ENCODE measurements around the gene PANX2.

Gene PANX2

GRCh38 chr22:50184004-50184901, 13.7 kb downstream of the PANX2 start:
- DNase-seq: peak; percentile 73

- no peak for DNase-seq
Observed at GRCh38 chr22:50184902-50185374, 14.4 kb downstream of the PANX2 start.

GRCh38 chr22:50185375-50186087, 15.0 kb downstream of the PANX2 start, which contains the start of gene TRABD:
TRABD (plus strand) TSS chr22:50185913; CDS start chr22:50193061, 7,148 bp downstream.
- peak; percentile 90 for DNase-seq

DNA sequence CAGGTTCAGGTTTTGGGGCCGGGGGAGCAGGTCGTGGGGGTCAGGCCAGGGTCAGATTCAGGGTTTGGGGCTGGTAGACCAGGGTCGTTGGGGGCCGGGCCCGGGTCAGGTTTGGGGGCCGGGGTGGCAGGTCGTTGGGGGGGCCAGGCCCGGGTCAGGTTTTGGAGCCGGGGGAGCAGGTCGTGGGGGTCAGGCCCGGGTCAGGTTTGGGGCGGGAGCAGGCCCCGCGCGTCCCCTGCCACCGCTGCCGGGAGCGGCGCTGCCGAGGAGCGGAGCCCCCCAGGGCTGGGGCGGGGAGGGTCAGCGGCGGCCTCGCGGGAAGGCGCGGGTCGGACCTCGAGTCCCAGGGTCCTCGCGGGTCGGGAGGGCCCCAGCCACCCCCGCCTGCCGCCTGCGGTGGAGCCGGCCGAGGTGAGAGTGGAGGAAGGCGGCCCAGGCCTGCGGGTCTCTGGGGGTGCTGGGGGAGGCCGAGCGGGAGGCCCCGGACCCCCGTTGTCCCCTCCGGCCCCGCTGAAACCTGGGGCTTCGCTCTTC, 15.7 kb downstream of the PANX2 start:
- no peak for DNase-seq

- DNase-seq: no peak
Observed at GRCh38 chr22:50186761-50187523, 16.4 kb downstream of the PANX2 start.

GRCh38 chr22:50188356-50188755, 17.8 kb downstream of the PANX2 start:
- no peak for DNase-seq

- no peak for DNase-seq
Observed at GRCh38 chr22:50189184-50189848, 18.8 kb downstream of the PANX2 start.

DNA sequence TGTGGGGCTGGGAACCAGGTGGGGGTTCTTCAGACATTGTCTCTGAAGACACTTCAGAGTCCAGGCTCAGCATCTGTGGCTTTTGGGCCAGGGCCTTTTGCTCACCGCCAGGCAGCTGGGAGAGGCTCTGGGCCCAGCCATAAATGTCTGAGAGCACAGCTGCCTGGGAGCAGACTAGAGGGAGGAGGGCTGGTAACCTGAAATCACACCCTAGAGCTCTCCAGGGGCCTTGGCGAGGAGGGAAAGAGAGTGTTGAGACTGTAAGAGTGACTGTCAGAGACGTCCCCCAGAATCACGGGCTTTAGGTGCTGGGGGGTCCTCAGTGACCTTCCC, 19.3 kb downstream of the PANX2 start:
- DNase-seq: no peak

DNA sequence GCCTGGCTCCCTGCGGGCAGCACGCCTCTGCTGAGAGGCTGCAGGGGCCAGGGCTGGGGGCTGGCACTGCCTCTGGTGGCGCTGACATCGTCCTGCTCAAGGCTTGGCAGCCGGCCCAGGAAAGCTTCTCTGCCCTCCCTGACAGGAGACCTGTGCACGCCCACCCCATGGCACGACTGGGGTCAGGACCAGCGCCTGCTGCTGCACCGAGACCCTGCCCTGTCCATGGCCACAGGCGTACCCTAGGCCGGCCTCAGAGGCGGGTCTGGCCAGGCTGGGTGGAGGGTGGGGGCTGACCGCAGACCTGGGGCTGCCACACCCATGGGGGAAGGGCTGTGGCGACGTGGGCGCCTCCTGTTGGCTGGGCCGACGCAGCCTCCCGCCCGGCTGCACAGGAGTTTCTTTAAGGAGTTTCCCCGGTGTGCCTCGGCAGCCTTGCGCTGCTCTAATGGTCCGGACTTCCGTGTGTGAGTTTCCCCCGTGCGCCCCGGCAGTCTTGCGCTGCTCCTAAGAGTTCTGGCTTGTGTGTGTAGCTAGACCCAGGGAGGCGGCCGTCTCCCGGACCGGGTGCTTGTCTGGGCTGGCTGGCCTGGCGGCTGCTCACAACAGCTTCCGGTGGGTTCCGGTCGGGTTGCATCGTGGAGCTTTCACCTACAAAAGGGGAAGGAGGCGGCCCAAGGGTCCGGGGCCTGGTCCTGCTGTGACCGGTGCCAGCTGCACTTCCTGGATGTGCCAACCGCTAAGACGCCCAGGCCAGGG, 19.8 kb downstream of the PANX2 start:
- peak; percentile 61 for DNase-seq

- DNase-seq: no peak
Observed at GRCh38 chr22:50190941-50191741, 20.6 kb downstream of the PANX2 start.

DNA sequence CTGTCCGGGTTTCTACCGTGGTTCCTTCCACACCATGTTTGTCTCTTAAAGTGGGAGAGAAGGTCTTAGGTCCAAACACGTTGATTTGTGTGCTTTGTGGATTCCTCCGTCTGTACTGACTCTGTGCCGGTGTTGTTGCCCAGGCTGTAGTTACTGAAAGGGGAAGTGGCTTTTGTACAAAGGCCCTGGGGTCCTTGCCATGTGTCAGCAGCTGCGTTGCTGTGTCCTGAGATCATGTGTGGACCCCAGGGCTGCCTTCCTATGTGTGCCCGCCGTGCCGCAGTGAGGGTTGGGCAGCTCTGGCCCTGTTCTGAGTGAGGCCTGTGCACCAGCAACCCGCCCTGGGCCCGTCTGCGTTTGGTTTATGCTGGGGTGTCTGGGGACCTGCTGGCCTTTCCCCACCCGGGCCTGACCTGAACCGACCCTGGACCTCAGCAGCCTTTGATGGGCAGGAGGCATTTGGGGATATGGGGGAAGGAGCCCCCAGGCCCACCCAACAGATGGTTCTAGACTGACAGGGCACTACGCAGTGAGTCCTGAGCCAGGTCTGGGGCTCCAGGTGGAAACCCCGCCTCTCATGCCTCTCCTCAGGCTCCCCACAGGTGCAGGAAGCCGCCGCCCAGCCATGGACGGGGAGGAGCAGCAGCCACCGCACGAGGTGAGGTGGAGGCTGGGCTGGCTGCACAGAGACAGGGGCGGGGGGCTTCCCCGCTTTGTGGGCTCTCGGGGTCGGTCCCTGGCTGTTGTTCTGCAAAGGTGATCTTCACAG, 22.1 kb downstream of the PANX2 start:
- no peak for DNase-seq

GRCh38 chr22:50193621-50194020, 23.1 kb downstream of the PANX2 start:
- no peak for DNase-seq

DNA sequence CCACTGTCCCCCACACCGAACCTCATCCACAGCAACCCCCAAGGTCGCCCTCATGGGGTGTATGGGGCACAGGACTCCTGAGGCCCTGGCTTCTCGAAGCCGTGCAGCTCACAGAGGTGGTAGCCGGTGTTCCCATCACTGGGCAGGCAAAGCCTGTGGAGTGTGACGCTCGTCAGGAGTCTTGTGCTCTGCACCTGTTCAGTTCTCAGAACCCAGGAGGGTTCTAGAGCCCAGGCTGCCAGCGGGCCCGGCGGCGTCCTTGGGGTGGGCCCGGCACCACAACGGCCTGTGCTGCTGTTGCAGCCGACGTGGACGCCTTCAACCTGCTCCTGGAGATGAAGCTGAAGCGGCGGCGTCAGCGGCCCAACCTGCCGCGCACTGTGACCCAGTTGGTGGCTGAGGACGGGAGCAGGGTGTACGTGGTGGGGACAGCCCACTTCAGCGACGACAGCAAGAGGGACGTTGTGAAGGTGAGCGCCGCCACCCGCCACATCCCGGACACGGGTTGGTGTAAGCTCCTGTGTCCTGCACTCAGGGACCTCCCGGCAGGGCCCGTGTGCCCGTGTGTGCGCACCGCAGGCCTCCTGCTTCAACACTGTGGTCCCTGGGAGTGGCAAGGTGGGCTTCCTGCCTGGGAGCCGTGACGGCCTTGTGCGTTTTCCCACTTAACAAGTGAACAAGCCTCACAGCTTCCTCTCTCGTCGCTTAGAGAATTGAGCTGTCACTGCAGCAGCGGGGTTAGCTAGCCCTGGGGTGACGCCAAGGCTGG, 23.7 kb downstream of the PANX2 start:
- DNase-seq: no peak

GRCh38 chr22:50196256-50196655, 25.7 kb downstream of the PANX2 start:
- no peak for DNase-seq

- no peak for DNase-seq
Observed at GRCh38 chr22:50197000-50197800, 26.7 kb downstream of the PANX2 start.

DNA sequence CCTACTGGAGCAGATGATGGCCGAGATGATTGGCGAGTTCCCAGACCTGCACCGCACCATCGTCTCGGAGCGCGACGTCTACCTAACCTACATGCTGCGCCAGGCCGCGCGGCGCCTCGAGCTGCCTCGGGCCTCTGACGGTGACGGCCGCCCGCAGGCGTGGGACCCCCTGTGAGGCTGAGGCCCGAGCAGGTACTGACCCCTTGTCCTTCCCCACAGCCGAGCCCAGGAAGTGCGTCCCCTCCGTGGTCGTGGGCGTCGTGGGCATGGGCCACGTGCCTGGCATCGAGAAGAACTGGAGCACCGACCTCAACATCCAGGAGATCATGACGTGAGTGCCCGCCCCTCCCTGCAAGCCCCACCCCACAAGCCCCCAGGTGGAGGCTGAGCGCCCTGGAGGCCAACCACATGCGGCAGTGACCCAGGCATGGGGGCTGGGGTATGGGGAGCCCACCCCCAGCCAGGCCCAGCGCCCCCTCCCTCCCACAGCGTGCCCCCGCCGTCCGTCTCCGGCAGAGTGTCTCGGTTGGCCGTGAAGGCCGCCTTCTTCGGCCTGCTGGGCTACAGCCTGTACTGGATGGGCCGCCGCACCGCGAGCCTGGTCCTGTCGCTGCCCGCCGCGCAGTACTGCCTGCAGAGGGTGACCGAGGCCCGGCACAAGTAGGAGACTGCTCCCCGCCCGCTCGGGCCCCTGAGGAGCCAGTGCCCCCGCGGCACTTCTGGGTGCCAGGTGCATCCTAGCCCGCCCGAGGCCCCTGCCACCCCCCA, 27.5 kb downstream of the PANX2 start:
- DNase-seq: no peak

- DNase-seq: no peak
Observed at GRCh38 chr22:50198624-50199017, 28.1 kb downstream of the PANX2 start.
